ENCODE data around the gene GPN3.
A peak's percentile ranks its signal among the peaks of the same experiment; 100 is the strongest.
"Not testable (repeated sequence)": the region's sequence is repeated elsewhere in the genome, so short reads cannot be mapped to it uniquely, and the experiment has no call there.

The GPN3 gene

DNA sequence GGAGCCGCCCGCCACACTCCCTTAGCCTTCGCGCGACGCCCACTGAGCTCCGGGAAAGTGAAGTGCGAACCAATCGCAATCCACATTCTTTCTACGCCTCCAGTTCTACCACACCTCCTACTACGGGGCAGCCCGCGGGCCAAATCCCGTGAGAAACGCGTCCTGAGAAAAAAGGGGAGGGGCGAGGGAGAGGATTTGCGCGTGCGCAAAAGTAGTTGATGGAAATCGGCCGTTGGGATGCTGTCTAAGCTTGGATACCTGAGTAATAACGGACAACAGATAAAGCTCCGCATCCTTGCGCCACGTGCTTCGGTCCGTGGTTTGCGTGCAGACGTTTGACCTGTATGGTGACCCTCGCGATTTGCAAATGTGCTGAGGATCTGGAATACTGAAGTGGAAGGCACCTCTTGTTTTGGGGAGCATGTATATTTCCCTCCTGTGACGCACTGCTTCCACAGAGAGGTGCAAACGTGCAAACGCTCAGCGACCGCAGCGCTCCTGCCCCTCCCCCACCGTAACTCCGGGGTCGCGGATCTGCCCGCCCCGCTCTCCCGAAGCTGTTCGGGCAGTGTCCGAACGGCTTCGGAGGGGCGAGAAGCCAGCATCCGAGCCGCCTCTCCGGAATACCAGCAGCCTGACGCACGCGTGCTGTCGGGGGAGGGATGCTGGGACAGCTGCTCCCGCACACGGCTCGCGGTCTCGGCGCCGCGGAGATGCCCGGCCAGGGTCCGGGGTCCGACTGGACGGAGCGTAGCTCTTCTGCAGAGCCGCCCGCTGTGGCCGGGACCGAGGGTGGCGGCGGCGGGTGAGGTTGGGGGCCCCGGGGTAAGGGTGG is at the start of gene GPN3, which contains the start of gene FAM216A:
Gene GPN3, minus strand, starts transcription at position 44 of the 835 bp plus-strand sequence. CDS start 54 bp downstream, outside the sequence.
Gene FAM216A, plus strand, starts transcription at position 632 of the 835 bp plus-strand sequence. Its CDS starts 31 bp downstream, at position 663.
- DNase-seq: peak; percentile 96

- no peak for DNase-seq
Measured at GRCh38 chr12:110516995-110517394, 48.9 kb upstream of the GPN3 start.

DNA sequence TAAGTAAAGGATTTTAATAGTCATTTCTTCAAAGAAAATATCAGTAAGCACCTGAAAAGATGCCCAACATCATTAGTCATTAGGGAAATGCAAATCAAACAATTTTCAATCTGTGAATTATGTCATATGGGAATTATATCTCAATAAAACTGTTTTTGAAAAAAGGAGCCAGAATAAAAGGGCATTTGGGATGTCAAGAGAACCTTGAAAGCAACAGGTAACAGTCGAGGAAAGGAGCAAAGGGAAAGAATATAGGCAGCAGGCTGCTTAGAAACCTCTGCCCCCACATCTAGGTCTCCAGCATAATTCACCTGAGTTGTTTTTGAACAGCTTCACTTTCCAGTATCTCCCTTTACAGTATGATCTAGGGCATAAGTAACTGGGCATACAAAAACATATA is 46.3 kb upstream of the GPN3 start:
- DNase-seq: no peak

- no peak for DNase-seq
Measured at GRCh38 chr12:110513842-110514241, 45.8 kb upstream of the GPN3 start.

DNA sequence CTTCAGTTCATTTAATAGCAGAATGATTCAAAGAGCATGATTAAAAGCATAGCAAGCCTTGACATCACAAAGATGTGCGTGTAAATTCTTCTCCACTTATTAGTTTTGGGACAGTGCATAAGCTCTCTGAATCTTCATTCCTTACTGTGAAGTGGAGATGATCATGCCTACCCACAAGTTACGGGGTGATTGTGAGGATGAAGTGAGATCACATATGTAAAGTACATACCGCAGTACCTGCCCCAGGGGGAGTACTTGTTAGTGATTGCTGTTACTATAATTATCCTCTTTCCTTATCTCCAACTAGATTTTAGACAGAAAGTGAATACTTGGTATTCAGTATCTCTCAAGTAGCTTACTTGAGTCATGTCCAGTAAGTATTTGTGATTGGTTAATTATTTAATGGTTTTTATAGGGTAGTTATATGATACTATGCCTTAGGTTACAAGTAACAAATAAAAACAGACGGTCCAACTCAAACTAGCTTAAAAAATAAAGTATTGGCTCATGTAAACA is 40.1 kb upstream of the GPN3 start:
- no peak for DNase-seq

GRCh38 chr12:110505332-110505731 is 37.3 kb upstream of the GPN3 start:
- DNase-seq: no peak

- DNase-seq: no peak
Measured at GRCh38 chr12:110503432-110503831, 35.4 kb upstream of the GPN3 start.

DNA sequence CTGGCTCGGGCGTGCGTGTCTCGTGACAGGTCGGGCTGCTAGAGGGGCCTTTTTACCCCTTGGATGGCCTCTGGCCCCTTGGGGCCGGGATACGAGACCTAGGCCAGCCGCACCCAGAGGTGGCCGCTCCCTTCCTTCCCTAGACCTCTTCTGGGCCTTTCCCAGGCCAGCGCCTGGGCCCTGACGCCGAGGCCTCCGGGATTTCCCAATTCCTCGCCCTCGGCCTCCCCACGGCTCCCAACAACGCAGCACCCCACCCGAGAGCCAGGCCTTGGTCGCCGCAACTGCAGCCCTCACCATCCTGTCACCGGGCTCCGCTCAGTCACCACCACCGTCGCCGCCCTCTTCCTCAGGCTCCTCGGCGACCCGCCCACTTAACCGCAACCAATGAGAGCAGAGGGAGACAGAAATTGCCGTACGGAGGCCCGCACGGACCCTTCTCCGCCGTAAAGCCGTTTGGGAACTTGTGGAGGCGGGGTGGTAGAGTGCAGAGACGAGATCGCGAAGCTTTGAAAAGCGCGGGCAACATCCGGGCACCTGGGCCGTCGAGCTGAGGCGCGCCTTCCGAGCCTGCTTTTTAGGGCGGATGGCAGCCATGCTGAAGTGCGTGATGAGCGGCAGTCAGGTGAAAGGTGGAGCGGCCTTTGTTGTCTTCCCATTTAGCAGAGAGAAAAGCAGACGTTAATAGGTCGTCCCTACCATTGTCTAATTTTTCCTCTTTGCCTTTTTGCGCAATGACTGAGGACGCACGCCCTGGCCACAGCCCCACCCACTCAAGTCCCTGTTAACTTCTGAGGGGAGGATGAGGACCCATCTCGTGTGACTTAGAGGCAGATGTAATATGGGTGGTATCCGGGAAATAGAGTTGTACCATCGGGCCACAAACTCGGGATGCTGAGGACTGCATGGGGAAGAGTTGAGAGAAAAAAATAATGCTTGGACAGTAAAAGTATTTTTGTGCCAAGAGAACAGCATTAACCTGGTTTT is 34.0 kb upstream of the GPN3 start, which contains the start of the genes RAD9B and VPS29:
Gene RAD9B, plus strand, starts transcription at position 580 of the 987 bp plus-strand sequence. Its CDS starts 7 bp downstream, at position 587.
Gene VPS29, minus strand, starts transcription at position 360 of the 987 bp plus-strand sequence. Its CDS starts 60 bp downstream, at position 300.
- peak; percentile 84 for DNase-seq

GRCh38 chr12:110501399-110501751 is 33.3 kb upstream of the GPN3 start:
- no peak for DNase-seq

- DNase-seq: no peak
Measured at GRCh38 chr12:110498984-110499706, 31.1 kb upstream of the GPN3 start.

DNA sequence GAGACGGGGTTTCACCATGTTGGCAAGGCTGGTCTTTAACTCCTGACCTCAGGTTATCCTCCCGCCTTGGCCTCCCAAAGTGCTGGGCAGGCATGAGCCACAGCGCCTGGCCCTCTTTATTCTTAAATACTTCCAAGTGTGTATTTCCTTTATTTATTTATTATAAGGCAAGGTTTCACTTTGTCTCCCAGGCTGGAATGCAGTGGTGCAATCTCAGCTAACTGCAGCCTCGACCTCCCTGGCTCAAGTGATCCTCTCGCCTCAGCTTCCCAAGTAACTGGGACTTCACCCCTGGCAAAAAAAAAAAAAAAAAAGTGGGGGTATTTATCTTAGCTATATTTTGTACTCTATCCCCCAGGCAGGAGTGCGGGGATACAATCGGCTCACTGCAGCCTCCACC is 7.4 kb upstream of the GPN3 start:
- DNase-seq: no peak

- DNase-seq: no peak
Measured at GRCh38 chr12:110467847-110468213, 227 bp downstream of the GPN3 start.

GRCh38 chr12:110466791-110467190 is 1.3 kb downstream of the GPN3 start:
- no peak for DNase-seq

DNA sequence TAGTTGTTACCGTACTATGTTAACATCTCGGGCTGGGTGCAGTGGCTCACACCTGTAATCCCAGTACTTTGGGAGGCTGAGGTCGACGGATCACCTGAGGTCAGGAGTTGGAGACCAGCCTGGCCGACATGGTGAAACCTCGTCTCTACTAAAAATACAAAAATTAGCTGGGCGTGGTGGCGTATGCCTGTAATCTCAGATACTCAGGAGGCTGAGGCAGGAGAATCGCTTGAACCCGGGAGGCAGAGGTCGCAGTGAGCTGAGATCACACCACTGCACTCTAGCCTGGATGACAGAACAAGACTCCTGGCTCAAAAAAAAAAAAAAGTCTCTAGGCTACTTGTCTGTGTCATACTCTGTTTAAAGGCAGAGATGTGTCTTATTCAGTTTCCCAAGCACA is 2.3 kb downstream of the GPN3 start:
- DNase-seq: not testable (repeated sequence)

DNA sequence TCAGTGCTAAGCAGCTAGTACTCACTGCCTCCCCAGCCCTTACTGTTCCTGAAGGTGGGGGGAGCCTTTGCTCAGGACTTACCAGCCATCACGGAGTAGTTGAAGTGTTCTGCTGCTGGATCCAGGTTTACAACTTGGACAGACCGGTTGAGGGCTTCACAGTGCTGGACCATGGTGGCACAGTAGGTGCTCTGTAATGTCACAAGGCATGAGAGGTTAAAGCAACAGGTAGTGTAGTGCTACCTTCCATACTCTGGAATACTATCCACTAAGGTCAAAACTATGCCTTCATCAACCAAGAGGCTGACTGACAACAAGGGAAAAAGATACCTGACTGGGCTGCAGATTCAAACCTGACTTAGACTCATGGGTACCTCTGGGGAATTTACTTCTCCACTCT is 3.0 kb downstream of the GPN3 start:
- no peak for DNase-seq

- DNase-seq: not testable (repeated sequence)
Measured at GRCh38 chr12:110461189-110461588, 6.9 kb downstream of the GPN3 start.

GRCh38 chr12:110458756-110459155 is 9.3 kb downstream of the GPN3 start:
- no peak for DNase-seq

GRCh38 chr12:110453569-110454296 is 14.3 kb downstream of the GPN3 start:
- no peak for DNase-seq

GRCh38 chr12:110451263-110451662 is 16.8 kb downstream of the GPN3 start:
- no peak for DNase-seq

- DNase-seq: peak; percentile 49
Measured at GRCh38 chr12:110449799-110450497, 18.1 kb downstream of the GPN3 start, which contains the start of gene ARPC3. Gene ARPC3 (minus strand): TSS chr12:110450337. CDS start chr12:110450260, 77 bp downstream.

DNA sequence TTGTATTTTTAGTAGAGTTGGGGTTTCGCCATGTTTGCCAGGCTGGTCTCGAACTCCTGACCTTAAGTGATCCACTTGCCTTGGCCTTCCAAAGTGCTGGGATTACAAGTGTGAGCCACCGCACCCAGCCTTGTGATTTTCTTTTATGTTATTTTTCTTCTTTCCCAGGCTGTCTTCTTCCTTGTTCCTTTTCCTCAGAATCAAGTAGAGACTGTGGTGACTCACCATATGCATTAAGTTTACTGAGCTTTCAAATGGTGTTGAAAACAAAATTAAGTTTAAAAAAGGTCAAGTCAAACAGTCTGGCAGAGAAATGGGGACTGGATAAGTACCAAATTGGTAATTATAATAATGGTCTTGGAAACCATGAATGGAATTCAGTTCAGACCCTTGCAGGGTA is 23.6 kb downstream of the GPN3 start:
- no peak for DNase-seq

All from NCI-H524 treated with DMSO at 0.1 percent for 48 hours (cell line).